ENCODE data around the gene MINK1. TPM values are rescaled to one million over a fixed set of nuclear protein-coding genes. Genes with fewer than 3 reads are reported as not detected.

Gene MINK1
- total RNA-seq, 3 donors from 2014 or later: 25.9 to 58.7 (median 42.0) TPM

DNA sequence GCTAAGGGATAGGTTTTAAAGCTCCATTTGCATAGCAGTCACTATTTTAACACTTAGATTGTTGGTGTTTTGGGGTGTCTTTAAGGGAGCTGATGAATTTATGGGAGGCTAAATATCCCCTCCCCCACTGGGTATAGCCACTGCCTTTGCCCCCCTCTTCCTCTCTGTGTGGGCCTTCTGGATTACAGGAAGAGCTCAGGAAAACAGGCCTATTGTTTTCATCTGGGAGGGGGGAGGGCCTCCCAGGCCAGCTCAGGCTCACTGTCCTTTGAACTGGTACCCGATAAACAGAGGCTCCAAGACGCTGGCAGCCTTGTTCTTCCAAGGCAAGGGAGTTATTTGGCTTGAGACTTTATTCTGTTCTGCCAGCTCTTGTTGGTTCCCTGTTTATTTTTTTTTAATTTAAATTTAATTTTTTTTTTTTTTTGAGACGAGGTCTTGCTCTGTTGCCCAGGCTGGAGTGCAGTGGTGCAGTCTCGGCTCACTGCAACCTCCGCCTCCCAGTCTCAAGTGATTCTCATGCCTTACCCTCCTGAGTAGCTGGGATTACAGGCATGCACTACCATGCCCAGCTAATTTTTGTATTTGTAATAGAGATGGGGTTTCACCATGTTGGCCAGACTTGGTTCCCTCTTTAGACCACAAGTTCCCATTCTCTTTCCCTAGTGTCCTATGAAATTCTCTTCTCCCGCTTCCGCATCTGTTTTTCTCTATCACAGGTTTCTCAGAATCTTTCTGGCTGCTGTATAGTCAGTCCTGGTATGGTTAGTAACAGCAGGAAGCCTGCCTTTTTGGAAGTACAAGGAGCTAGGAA is 25.1 kb downstream of the MINK1 start:
- H3K27ac ChIP-seq: peak overlapping the region; percentile 83 to 90
- peak in 1 of 2 donors; percentile 45 for DNase-seq (ENCODE audit: low spot score in 2 of 2)
- intact Hi-C loops (cut with DNase I; ENCODE audit: low total_unique reads): no loop called here

DNA sequence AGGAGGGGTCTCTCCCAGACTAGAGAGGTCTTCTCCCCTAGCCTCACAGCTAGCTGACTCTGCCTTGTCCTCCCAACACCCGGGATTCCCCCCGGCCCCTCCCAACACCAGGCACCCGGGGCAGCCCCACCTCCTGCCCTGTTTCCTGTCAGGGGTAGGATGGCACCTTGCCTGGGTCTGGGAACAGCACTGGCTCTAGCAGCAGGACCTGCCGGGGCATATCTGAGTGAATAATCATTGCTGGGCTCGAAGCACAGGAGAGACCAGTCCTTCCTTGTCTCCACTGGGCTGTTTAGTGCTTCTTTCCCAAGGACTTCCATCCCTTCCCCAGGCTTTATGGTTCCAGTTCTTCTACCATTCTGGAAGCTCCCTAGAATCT is 25.7 kb downstream of the MINK1 start:
- TF ChIP-seq POLR2AphosphoS5 (IDR thresholded peaks at IDR 0.05): peak in 1 of 3 donors; percentile 17
- TF ChIP-seq POLR2A (IDR thresholded peaks at IDR 0.05): no peak
- peak; percentile 67 to 83 for DNase-seq (ENCODE audit: low spot score in 2 of 2)
- Histone ChIP-seq H3K27me3 (no peaks in the 10 kb centered on the region), H3K9me3 (no peaks in the 10 kb centered on the region), H3K4me3 (peak overlapping the region in 2 of 3 donors; percentile 39 to 60), H3K27ac (peak overlapping the region; percentile 83 to 90), H3K36me3 (no peaks in the 10 kb centered on the region), H3K4me1 (peaks cover 3 to 17% of the 10 kb centered on the region in 2 donors)
- intact Hi-C loops (cut with DNase I; ENCODE audit: low total_unique reads): no loop called here

More for the DNA sequence above, 25.1 kb downstream of the MINK1 start:
- TF ChIP-seq, protein P1, sequence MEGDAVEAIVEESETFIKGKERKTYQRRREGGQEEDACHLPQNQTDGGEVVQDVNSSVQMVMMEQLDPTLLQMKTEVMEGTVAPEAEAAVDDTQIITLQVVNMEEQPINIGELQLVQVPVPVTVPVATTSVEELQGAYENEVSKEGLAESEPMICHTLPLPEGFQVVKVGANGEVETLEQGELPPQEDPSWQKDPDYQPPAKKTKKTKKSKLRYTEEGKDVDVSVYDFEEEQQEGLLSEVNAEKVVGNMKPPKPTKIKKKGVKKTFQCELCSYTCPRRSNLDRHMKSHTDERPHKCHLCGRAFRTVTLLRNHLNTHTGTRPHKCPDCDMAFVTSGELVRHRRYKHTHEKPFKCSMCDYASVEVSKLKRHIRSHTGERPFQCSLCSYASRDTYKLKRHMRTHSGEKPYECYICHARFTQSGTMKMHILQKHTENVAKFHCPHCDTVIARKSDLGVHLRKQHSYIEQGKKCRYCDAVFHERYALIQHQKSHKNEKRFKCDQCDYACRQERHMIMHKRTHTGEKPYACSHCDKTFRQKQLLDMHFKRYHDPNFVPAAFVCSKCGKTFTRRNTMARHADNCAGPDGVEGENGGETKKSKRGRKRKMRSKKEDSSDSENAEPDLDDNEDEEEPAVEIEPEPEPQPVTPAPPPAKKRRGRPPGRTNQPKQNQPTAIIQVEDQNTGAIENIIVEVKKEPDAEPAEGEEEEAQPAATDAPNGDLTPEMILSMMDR (IDR thresholded peaks at IDR 0.05): no peak
- no peak for TF ChIP-seq POLR2A (IDR thresholded peaks at IDR 0.05)
- TF ChIP-seq POLR2AphosphoS5 (IDR thresholded peaks at IDR 0.05): no peak
- Histone ChIP-seq H3K9me3 (no peaks in the 10 kb centered on the region), H3K4me1 (peaks cover 3 to 17% of the 10 kb centered on the region in 2 donors), H3K4me3 (peak overlapping the region in 2 of 3 donors; percentile 39 to 60), H3K36me3 (no peaks in the 10 kb centered on the region), H3K27me3 (no peaks in the 10 kb centered on the region)

GRCh38 chr17:4859816-4860625 is 26.9 kb downstream of the MINK1 start:
- Histone ChIP-seq H3K27me3 (no peaks in the 10 kb centered on the region), H3K36me3 (no peaks in the 10 kb centered on the region), H3K9me3 (no peaks in the 10 kb centered on the region), H3K27ac (peak overlapping the region; percentile 64 to 65), H3K4me3 (peak overlapping the region; percentile 1 to 60 (median 39)), H3K4me1 (peaks cover 3 to 17% of the 10 kb centered on the region in 2 donors)
- no peak for DNase-seq (ENCODE audit: low spot score in 2 of 2)
- TF ChIP-seq POLR2A (IDR thresholded peaks at IDR 0.05): no peak
- intact Hi-C loops (cut with DNase I; ENCODE audit: low total_unique reads): no loop called here

- Histone ChIP-seq H3K27ac (peak overlapping the region; percentile 64 to 65), H3K9me3 (no peaks in the 10 kb centered on the region), H3K4me3 (peak overlapping the region in 2 of 3 donors; percentile 39 to 60), H3K36me3 (no peaks in the 10 kb centered on the region), H3K27me3 (no peaks in the 10 kb centered on the region), H3K4me1 (peaks cover 3 to 17% of the 10 kb centered on the region in 2 donors)
- intact Hi-C loops (cut with DNase I; ENCODE audit: low total_unique reads): no loop called here
- DNase-seq (ENCODE audit: low spot score in 2 of 2): no peak
- TF ChIP-seq, protein P1 (IDR thresholded peaks at IDR 0.05): no peak
- no peak for TF ChIP-seq POLR2AphosphoS5 (IDR thresholded peaks at IDR 0.05)
- no peak for TF ChIP-seq POLR2A (IDR thresholded peaks at IDR 0.05)
Observed at GRCh38 chr17:4860651-4861050, 27.5 kb downstream of the MINK1 start.

GRCh38 chr17:4861052-4861451 is 27.9 kb downstream of the MINK1 start:
- Histone ChIP-seq H3K27ac (peak overlapping the region; percentile 64 to 65), H3K4me1 (peaks cover 3 to 17% of the 10 kb centered on the region in 2 donors), H3K9me3 (no peaks in the 10 kb centered on the region), H3K36me3 (no peaks in the 10 kb centered on the region), H3K4me3 (peak overlapping the region in 1 of 3 donors; percentile 60), H3K27me3 (no peaks in the 10 kb centered on the region)
- no peak for TF ChIP-seq POLR2A (IDR thresholded peaks at IDR 0.05)
- TF ChIP-seq, protein P1 (IDR thresholded peaks at IDR 0.05): no peak
- TF ChIP-seq POLR2AphosphoS5 (IDR thresholded peaks at IDR 0.05): no peak
- DNase-seq (ENCODE audit: low spot score in 2 of 2): no peak
- intact Hi-C loops (cut with DNase I; ENCODE audit: low total_unique reads): no loop called here

Data from breast epithelium (tissue), 4 donors.